GM19099 (cell line): ENCODE results near the gene ZMIZ1.

Source experiments
- POLR2A ChIP-seq: IDR thresholded peaks from 3 replicates; pipeline ENCODE4 v1.6.1; 2011; ENCODE audit warnings: low read depth; ENCODE audit not compliant: insufficient read length; ENCODE audit errors: extremely low read depth

The ZMIZ1 gene

GRCh38 chr10:79027147-79028055 is 41.4 kb upstream of the ZMIZ1 start:
- TF ChIP-seq POLR2A = no peak

DNA sequence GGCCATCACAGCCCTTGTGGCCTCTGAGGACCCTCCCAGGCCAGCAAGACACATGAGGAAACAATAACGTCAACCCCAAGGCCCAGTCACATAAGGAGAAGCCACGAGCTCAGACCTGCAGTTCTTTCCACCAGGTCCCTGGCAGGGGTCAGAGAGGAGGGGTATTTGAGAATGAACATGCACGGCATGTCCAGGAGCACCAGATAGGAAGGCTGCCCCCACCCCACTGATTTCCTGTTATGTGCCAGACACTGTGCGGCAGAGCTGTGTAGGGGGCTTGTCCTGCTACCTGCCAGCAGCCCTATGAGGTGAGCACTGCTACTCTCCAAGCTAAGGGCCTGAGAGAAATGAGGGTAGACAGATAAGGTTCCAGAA is 40.7 kb upstream of the ZMIZ1 start:
- no peak for TF ChIP-seq POLR2A

DNA sequence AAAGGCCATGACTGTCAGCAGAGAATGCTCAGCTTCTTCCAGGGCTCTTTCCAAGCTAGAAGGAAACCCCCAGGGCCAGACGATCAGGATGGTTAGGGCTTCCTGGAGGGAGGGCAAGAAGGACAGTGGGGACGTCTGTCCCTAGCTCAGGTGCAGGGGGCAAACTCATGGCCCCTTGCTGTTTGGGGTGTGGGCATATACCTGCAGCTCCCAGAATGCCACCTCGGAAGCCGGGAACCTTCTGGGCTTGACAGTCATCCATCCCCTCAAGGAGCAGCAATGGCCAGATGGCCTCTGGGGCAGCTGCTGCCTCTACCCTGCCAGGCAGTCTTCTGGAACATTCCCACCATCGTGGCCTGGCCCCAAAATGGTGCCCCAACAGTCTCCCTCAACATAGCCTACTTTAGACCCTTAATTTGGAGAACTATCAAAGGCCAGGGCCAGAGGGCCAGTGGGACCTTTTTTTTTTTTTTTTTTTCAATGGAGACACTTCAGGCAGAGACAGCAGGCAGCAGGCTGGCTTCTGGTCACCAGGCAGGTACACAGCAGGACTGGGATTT is 40.2 kb upstream of the ZMIZ1 start:
- no peak for TF ChIP-seq POLR2A

- no peak for TF ChIP-seq POLR2A
Observed at GRCh38 chr10:79029478-79030390, 39.0 kb upstream of the ZMIZ1 start.

GRCh38 chr10:79030705-79031104 is 38.1 kb upstream of the ZMIZ1 start:
- TF ChIP-seq POLR2A = no peak

DNA sequence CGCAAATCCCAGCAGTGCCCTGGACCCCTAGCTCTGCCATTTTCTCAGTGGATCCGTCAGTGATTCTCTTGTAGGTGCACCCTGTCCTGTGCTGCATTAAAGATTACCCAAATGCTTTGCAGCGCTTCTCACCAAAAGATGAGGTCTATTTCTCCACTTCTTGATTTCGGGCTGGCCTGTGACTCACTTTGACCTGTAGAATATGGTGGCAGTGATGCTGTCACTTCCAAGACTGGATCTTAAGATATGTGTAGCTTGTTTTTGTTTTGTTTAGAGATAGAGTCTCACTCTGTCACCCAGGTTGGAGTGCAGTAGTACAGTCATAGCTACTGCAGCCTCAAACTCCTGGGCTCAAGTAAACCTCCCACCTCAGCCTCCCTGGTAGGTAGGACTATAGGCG is 37.0 kb upstream of the ZMIZ1 start:
- TF ChIP-seq POLR2A = no peak

GRCh38 chr10:79034271-79034876 is 34.4 kb upstream of the ZMIZ1 start:
- no peak for TF ChIP-seq POLR2A

DNA sequence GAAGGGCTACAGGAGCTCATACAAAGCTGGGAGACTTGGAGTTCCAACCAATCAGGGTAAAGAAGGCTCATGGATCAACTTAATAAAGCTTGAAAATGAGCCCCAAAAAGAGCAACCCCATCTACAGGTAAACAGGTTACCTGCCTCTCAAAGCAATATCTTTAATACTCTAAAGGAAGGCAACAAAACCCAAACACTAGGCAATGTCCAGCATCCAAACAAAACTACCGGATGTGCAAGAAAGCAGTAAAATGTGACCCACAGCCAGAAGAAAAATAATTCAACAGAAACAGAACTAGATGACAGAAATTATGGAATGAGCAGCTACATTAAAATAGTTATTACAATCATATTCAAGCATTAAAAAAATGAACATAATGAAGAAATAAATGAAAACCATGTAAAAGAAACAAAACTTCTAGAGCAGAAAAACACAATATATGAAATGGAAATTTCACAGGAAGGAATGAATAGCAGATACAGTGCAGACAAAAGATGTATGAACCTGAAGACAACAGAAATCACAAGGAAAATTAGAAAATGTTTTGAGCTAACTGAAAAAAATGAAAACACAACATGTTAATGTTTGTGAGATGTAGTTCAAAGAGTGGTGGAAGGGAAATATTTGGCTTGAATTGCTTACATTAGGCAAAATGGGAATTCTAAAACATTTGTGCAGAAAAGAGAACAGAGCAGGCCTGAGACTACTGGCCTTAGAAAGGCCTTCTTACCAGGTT is 30.5 kb upstream of the ZMIZ1 start:
- no peak for TF ChIP-seq POLR2A

DNA sequence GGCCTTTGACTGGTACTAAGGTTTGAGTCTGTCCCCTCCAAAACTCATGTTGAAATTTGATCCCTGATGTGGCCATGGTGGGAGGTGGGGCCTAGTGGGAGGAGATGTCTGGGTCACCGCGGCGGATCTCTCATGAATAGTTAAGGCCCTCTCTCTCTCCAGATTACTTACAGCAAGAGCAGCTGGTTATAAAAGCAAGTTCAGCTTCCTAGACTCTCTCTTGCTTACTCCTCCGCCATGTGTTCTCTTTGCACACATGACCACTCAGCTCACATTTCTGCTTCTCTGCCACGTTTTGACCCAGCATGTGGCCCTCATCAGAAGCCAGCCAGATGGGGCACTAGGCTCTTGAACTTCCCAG is 29.9 kb upstream of the ZMIZ1 start:
- TF ChIP-seq POLR2A = no peak

- no peak for TF ChIP-seq POLR2A
Observed at GRCh38 chr10:79042639-79043411, 25.9 kb upstream of the ZMIZ1 start.

- no peak for TF ChIP-seq POLR2A
Observed at GRCh38 chr10:79044036-79044632, 24.6 kb upstream of the ZMIZ1 start.

DNA sequence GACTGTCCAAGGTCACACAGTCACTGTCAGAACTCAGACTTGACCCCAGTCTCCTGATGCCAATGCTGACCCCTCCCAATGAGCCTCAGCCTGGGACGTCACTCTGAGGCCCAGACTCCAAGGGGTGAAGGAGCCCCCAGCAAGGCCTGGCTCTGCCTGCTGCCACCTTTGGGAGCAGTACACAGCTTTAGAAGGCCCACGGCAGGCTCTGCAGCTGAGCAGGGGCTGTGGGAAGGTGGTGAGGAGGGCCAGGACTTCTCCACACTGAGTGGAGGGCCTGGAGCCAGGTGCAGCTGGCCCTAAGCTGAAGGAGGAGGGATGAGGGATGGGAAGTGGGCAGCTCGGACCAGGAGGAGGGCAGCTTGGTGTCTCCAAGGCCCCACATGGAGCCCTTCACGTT is 23.9 kb upstream of the ZMIZ1 start:
- TF ChIP-seq POLR2A = no peak

- no peak for TF ChIP-seq POLR2A
Observed at GRCh38 chr10:79045566-79046175, 23.1 kb upstream of the ZMIZ1 start.
